ENCODE results near the gene ANKRD6. TPM values are rescaled to one million over a fixed set of nuclear protein-coding genes. Genes with fewer than 3 reads are reported as not detected.

Gene ANKRD6
- total RNA-seq, 1 experiment from 2014 or later, result 1.8 TPM

- peak; percentile 20 for DNase-seq (ENCODE audit: extremely low read depth, low read depth)
These were observed 20.6 kb upstream of the ANKRD6 start, which contains the start of gene RRAGD for GRCh38 chr6:89412071-89413005. Gene RRAGD, minus strand, starts transcription at chr6:89412273. Its CDS starts 280 bp downstream, at chr6:89411993.

GRCh38 chr6:89413006-89413400, 19.9 kb upstream of the ANKRD6 start:
- no peak for DNase-seq (ENCODE audit: extremely low read depth, low read depth)

GRCh38 chr6:89414215-89414614, 18.7 kb upstream of the ANKRD6 start:
- no peak for DNase-seq (ENCODE audit: extremely low read depth, low read depth)

GRCh38 chr6:89415185-89415584, 17.8 kb upstream of the ANKRD6 start:
- DNase-seq (ENCODE audit: extremely low read depth, low read depth), result no peak

GRCh38 chr6:89416796-89417195, 16.2 kb upstream of the ANKRD6 start:
- no peak for DNase-seq (ENCODE audit: extremely low read depth, low read depth)

GRCh38 chr6:89430201-89430962, 2.6 kb upstream of the ANKRD6 start:
- DNase-seq (ENCODE audit: extremely low read depth, low read depth), result no peak

GRCh38 chr6:89433252-89434149, 549 bp downstream of the ANKRD6 start:
- no peak for DNase-seq (ENCODE audit: extremely low read depth, low read depth)

GRCh38 chr6:89434150-89434499, 1.2 kb downstream of the ANKRD6 start:
- no peak for DNase-seq (ENCODE audit: extremely low read depth, low read depth)

GRCh38 chr6:89434954-89435353, 2.0 kb downstream of the ANKRD6 start:
- DNase-seq (ENCODE audit: extremely low read depth, low read depth), result no peak

- no peak for DNase-seq (ENCODE audit: extremely low read depth, low read depth)
These were observed 3.3 kb downstream of the ANKRD6 start for GRCh38 chr6:89436226-89436625.

- DNase-seq (ENCODE audit: extremely low read depth, low read depth), result no peak
These were observed 5.3 kb downstream of the ANKRD6 start for GRCh38 chr6:89438248-89438647.

GRCh38 chr6:89439014-89439413, 6.1 kb downstream of the ANKRD6 start:
- DNase-seq (ENCODE audit: extremely low read depth, low read depth), result no peak

- no peak for DNase-seq (ENCODE audit: extremely low read depth, low read depth)
These were observed 7.2 kb downstream of the ANKRD6 start for GRCh38 chr6:89440200-89440599.

GRCh38 chr6:89443658-89444057, 10.7 kb downstream of the ANKRD6 start:
- no peak for DNase-seq (ENCODE audit: extremely low read depth, low read depth)

GRCh38 chr6:89449193-89449592, 16.2 kb downstream of the ANKRD6 start:
- DNase-seq (ENCODE audit: extremely low read depth, low read depth), result no peak

GRCh38 chr6:89452281-89452680, 19.3 kb downstream of the ANKRD6 start:
- DNase-seq (ENCODE audit: extremely low read depth, low read depth), result no peak

- DNase-seq (ENCODE audit: extremely low read depth, low read depth), result no peak
These were observed 21.3 kb downstream of the ANKRD6 start for GRCh38 chr6:89454300-89454699.

GRCh38 chr6:89458704-89459103, 25.8 kb downstream of the ANKRD6 start:
- no peak for DNase-seq (ENCODE audit: extremely low read depth, low read depth)

GRCh38 chr6:89459501-89459900, 26.5 kb downstream of the ANKRD6 start:
- no peak for DNase-seq (ENCODE audit: extremely low read depth, low read depth)

GRCh38 chr6:89460713-89461112, 27.8 kb downstream of the ANKRD6 start:
- DNase-seq (ENCODE audit: extremely low read depth, low read depth), result no peak

GRCh38 chr6:89462503-89462902, 29.6 kb downstream of the ANKRD6 start:
- no peak for DNase-seq (ENCODE audit: extremely low read depth, low read depth)

All from NCI-H460 (cell line).